ENCODE results near the gene NR6A1. TPM values are rescaled to one million over a fixed set of nuclear protein-coding genes. Genes with fewer than 3 reads are reported as not detected.
A peak's percentile ranks its signal among the peaks of the same experiment; 100 is the strongest.

NR6A1 gene
- total RNA-seq, 4 donors from 2014 or later: 1.8 to 2.8 (median 2.0) TPM

DNA sequence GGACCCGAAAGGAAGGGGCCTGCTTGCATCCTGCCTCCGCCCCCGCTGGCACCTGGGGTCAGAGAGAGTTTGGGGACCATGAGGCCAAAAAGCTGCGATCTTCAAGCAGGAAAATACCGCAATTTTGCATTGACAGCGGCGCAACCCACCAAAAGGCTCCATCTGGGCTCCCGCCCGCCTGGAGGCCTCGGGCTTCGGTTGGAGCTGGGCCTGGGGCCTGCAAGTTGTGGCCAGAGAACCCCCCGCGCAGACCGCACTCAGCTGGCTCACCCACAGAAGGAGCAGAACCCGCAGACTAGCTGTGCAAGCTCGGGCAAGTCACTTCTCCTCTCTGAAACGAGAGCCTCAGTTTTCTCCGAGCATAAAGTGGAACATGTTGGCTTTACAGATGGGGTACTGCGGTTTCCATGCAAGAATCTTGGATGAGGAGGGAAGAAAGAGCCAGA, 265.2 kb downstream of the NR6A1 start:
- Histone ChIP-seq H3K27ac (replicated peaks in 1 of 4) (no peak overlapping the region), H3K4me1 (peaks cover 17 to 26% (median 24%) of the 10 kb centered on the region in 4 donors), H3K9me3 (no peaks in the 10 kb centered on the region), H3K4me3 (no peak overlapping the region), H3K27me3 (peaks cover 8 to 78% (median 40%) of the 10 kb centered on the region in 4 donors), H3K36me3 (no peaks in the 10 kb centered on the region)
- no peak for TF ChIP-seq POLR2AphosphoS5 (IDR thresholded peaks at IDR 0.05)
- TF ChIP-seq, protein P1, sequence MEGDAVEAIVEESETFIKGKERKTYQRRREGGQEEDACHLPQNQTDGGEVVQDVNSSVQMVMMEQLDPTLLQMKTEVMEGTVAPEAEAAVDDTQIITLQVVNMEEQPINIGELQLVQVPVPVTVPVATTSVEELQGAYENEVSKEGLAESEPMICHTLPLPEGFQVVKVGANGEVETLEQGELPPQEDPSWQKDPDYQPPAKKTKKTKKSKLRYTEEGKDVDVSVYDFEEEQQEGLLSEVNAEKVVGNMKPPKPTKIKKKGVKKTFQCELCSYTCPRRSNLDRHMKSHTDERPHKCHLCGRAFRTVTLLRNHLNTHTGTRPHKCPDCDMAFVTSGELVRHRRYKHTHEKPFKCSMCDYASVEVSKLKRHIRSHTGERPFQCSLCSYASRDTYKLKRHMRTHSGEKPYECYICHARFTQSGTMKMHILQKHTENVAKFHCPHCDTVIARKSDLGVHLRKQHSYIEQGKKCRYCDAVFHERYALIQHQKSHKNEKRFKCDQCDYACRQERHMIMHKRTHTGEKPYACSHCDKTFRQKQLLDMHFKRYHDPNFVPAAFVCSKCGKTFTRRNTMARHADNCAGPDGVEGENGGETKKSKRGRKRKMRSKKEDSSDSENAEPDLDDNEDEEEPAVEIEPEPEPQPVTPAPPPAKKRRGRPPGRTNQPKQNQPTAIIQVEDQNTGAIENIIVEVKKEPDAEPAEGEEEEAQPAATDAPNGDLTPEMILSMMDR (IDR thresholded peaks at IDR 0.05): no peak
- no peak for TF ChIP-seq EP300 (IDR thresholded peaks at IDR 0.05)
- no peak for TF ChIP-seq POLR2A (IDR thresholded peaks at IDR 0.05; ENCODE audit: low read depth)
- DNase-seq (ENCODE audit: extremely low spot score): no peak
- intact Hi-C loops (cut with DNase I): no loop called here
- WGBS: 83% methylated on average over 10 of the region's 19 CpGs

DNA sequence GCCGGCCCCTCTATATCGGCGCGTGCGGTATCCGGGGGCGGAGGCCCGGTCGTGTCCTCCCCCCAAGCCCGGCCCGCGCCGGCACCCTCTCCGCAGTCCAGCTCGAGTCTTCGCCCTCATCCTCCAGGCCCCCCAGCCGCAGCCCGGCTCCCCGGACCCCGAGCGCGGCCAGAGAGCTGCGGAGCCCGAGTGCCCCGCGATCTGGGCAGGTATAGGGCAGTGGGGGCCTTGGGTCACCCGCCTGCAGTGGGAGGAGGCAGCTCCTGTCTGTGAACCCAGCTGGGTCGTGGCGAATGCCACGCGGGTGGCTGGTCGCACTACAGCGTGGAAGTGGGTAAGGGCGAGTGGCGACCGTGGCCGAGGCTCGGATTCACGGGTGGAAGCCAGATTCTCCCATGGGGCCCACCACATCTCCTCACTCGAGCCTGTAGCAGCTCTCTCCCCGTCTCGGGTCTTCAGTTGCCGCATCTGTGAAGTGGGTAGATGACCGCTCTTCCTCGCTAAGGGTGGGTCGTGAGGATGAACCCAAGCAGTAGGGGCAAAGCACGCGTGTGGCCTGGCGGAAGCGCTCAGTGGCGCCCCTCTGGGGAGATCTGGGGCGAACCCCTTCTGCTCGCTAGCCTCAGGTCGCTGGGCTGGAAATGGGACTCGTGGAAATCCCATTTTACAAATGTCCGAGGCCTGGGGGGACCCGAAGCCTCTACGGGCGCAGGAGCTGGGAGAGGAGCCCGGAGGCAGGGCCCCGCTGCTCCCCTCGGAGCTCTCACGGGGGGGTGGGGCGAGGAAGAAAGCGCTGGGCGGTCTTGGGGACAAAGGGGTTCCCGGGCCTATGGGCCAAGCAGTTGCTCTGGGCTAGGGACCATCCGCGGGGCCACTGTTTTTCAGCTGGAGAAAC, 265.9 kb downstream of the NR6A1 start:
- no peak overlapping the region for H3K27ac ChIP-seq (replicated peaks in 1 of 4)
- H3K36me3 ChIP-seq: no peaks in the 10 kb centered on the region
- peaks cover 17 to 26% (median 24%) of the 10 kb centered on the region in 4 donors for H3K4me1 ChIP-seq
- peaks cover 8 to 79% (median 41%) of the 10 kb centered on the region in 4 donors for H3K27me3 ChIP-seq
- TF ChIP-seq POLR2A (IDR thresholded peaks at IDR 0.05; ENCODE audit: low read depth): no peak
- TF ChIP-seq EP300 (IDR thresholded peaks at IDR 0.05): no peak
- TF ChIP-seq, protein P1 (IDR thresholded peaks at IDR 0.05): no peak
- no peak for TF ChIP-seq POLR2AphosphoS5 (IDR thresholded peaks at IDR 0.05)
- no peak for DNase-seq (ENCODE audit: extremely low spot score)
- H3K4me3 ChIP-seq: peak overlapping the region; percentile 19 to 47 (median 22)
- intact Hi-C loops (cut with DNase I): no loop called here
- 42% methylated on average over 15 of the region's 69 CpGs for WGBS
- no peaks in the 10 kb centered on the region for H3K9me3 ChIP-seq

DNA sequence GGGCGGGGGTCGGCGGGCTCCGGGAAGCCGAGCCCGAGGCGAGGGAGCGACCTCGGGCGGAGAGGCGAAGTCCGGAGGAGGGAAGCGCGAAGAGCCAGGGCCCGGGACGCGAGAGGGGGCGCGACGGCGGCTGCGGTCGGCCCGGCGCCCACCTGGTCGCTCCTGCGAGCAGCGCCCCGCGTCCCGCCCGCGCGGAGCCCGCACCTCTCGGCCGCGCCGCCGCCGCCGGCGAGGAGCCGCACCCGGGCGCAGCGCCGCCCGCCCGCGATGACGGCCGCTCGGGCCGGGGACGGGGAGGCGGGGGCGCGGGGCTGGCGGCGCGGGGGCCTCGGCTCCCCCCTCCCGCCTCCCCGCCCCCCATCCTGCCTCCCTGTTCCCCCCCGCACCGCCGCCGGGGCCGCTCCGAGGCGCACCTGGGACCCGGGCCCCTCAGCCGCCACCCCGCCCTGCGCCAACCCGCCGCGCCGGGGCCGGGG, 266.5 kb downstream of the NR6A1 start:
- Histone ChIP-seq H3K4me1 (peaks cover 17 to 26% (median 24%) of the 10 kb centered on the region in 4 donors), H3K4me3 (peak overlapping the region; percentile 37 to 47 (median 40)), H3K9me3 (no peaks in the 10 kb centered on the region), H3K27ac (replicated peaks in 1 of 4) (no peak overlapping the region), H3K27me3 (peaks cover 8 to 82% (median 41%) of the 10 kb centered on the region in 4 donors), H3K36me3 (no peaks in the 10 kb centered on the region)
- intact Hi-C loops (cut with DNase I): no loop called here
- 0% methylated on average over 4 of the region's 81 CpGs for WGBS
- TF ChIP-seq POLR2AphosphoS5 (IDR thresholded peaks at IDR 0.05) (no peak), EP300 (IDR thresholded peaks at IDR 0.05) (no peak), POLR2A (IDR thresholded peaks at IDR 0.05; ENCODE audit: low read depth) (no peak)
- TF ChIP-seq, protein P1 (IDR thresholded peaks at IDR 0.05): no peak
- no peak for DNase-seq (ENCODE audit: extremely low spot score)

DNA sequence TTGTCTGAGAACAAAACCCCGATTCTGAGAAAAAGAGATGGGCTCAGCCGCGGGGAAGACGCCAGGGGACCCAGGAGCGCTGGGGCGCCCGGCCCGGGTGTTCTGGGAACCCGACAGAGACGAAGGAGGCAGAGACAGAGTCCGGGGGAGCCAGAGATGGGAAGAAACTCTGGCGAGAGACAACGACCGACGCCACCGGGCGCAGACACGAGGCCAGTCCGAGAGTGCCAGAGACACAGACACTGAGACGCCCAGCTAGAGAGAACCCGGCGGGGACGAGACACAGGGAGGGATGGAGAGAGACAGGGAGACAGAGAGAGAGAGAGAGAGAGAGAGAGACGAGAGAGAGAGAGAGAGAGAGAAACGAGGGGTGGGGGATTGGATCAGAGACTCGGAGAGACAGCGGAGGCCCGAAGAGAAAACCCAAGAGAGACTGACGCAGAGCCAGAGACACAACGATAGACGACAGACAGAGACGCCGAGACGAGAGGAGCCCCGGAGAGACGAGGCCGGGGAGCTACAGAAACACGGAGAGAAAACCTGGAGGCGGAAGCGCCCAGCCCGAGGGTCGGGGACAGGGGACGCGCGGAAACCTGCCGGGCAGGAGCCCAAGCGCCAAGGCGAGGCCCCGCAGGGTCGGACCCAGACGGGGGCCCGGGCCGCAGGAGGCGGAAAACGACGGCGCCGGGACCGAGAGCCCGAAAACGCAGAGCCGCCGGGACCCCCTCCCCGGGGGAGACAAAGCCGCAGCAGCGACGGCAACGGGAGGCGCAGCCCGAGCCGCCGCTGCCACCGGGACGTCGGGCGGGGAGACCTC, 267.2 kb downstream of the NR6A1 start:
- Histone ChIP-seq H3K4me3 (peak overlapping the region; percentile 37 to 47 (median 40)), H3K27me3 (peaks cover 8 to 88% (median 41%) of the 10 kb centered on the region in 4 donors), H3K4me1 (peaks cover 17 to 26% (median 24%) of the 10 kb centered on the region in 4 donors), H3K36me3 (no peaks in the 10 kb centered on the region), H3K9me3 (no peaks in the 10 kb centered on the region), H3K27ac (replicated peaks in 1 of 4) (no peak overlapping the region)
- no peak for DNase-seq (ENCODE audit: extremely low spot score)
- WGBS: 3% methylated on average over 52 of the region's 76 CpGs
- intact Hi-C loops (cut with DNase I): no loop called here
- TF ChIP-seq POLR2AphosphoS5 (IDR thresholded peaks at IDR 0.05) (no peak), POLR2A (IDR thresholded peaks at IDR 0.05; ENCODE audit: low read depth) (no peak), EP300 (IDR thresholded peaks at IDR 0.05) (no peak)
- TF ChIP-seq, protein P1 (IDR thresholded peaks at IDR 0.05): no peak

Measured in esophagus muscularis mucosa (tissue), 4 donors.